Chondrocyte (in vitro differentiated cells): ENCODE data around the gene MEIS2. TPM values are rescaled to one million over a fixed set of nuclear protein-coding genes. Genes with fewer than 3 reads are reported as not detected.

Experiments used
- DNase-seq: peaks from one replicate; pipeline ENCODE4 v3.0.0; 2021; ENCODE audit warnings: mixed read lengths, low spot score
- H3K27ac Mint-ChIP-seq: one replicate; pipeline ENCODE4 v1.8.0; 2021; ENCODE audit warnings: mild to moderate bottlenecking, moderate library complexity, mixed read lengths; ENCODE audit not compliant: unreplicated experiment
- H3K27me3 Mint-ChIP-seq: 2 replicates; pipeline ENCODE4 v1.8.0; 2021; ENCODE audit warnings: low read depth, mixed read lengths
- H3K36me3 Mint-ChIP-seq: 2 replicates; pipeline ENCODE4 v1.8.0; 2021; ENCODE audit warnings: low read depth, mixed read lengths
- H3K4me1 Mint-ChIP-seq: 2 replicates; pipeline ENCODE4 v1.8.0; 2021; ENCODE audit warnings: low read depth, mild to moderate bottlenecking, mixed read lengths
- H3K4me3 Mint-ChIP-seq: one replicate; pipeline ENCODE4 v1.8.0; 2021; ENCODE audit warnings: mild to moderate bottlenecking, moderate library complexity, mixed read lengths; ENCODE audit not compliant: unreplicated experiment
- H3K9me3 Mint-ChIP-seq: 2 replicates; pipeline ENCODE4 v1.8.0; 2021; ENCODE audit warnings: low read depth, mixed read lengths
- CTCF ChIP-seq: fragments of 200-600 bp; sonication (generic); IDR thresholded peaks from 2 replicates; pipeline ENCODE4 v1.5.0; 2021; ENCODE audit warnings: antibody characterized with exemption, mild to moderate bottlenecking, moderate library complexity
- total RNA-seq: library from RNA; stranded (reverse); gene quantifications from 3 replicates; pipeline ENCODE4 v1.2.1, GENCODE V29; 2021

MEIS2 gene
- total RNA-seq, 1 donor from 2014 or later = 28.3 TPM

GRCh38 chr15:36911322-36911944 is 188.9 kb downstream of the MEIS2 start:
- Mint-ChIP-seq H3K9me3 (no peaks in the 10 kb centered on the region), H3K27ac (no peak overlapping the region), H3K27me3 (no peaks in the 10 kb centered on the region), H3K4me3 (no peak overlapping the region), H3K4me1 (no peaks in the 10 kb centered on the region), H3K36me3 (peaks cover 6% of the 10 kb centered on the region)
- TF ChIP-seq CTCF = no peak
- DNase-seq = no peak

- DNase-seq = no peak
- TF ChIP-seq CTCF = no peak
- Mint-ChIP-seq H3K36me3 (peaks cover 2% of the 10 kb centered on the region), H3K4me3 (no peak overlapping the region), H3K27me3 (no peaks in the 10 kb centered on the region), H3K27ac (no peak overlapping the region), H3K9me3 (no peaks in the 10 kb centered on the region), H3K4me1 (no peaks in the 10 kb centered on the region)
Measured at GRCh38 chr15:36908991-36909390, 191.4 kb downstream of the MEIS2 start.

- no peaks in the 10 kb centered on the region for H3K27me3 Mint-ChIP-seq
- no peaks in the 10 kb centered on the region for H3K4me1 Mint-ChIP-seq
- no peak for DNase-seq
- TF ChIP-seq CTCF = no peak
- H3K36me3 Mint-ChIP-seq = no peaks in the 10 kb centered on the region
- no peaks in the 10 kb centered on the region for H3K9me3 Mint-ChIP-seq
- H3K27ac Mint-ChIP-seq = no peak overlapping the region
- no peak overlapping the region for H3K4me3 Mint-ChIP-seq
Measured at GRCh38 chr15:36907295-36907694, 193.1 kb downstream of the MEIS2 start.

- Mint-ChIP-seq H3K4me1 (no peaks in the 10 kb centered on the region), H3K36me3 (no peaks in the 10 kb centered on the region), H3K4me3 (no peak overlapping the region), H3K27ac (no peak overlapping the region), H3K9me3 (no peaks in the 10 kb centered on the region), H3K27me3 (no peaks in the 10 kb centered on the region)
- DNase-seq = no peak
- no peak for TF ChIP-seq CTCF
Measured at GRCh38 chr15:36905908-36906307, 194.4 kb downstream of the MEIS2 start.

- Mint-ChIP-seq H3K9me3 (no peaks in the 10 kb centered on the region), H3K27ac (no peak overlapping the region), H3K4me3 (no peak overlapping the region), H3K36me3 (no peaks in the 10 kb centered on the region), H3K4me1 (peaks cover 6% of the 10 kb centered on the region), H3K27me3 (no peaks in the 10 kb centered on the region)
- TF ChIP-seq CTCF = no peak
- DNase-seq = no peak
Measured at GRCh38 chr15:36904715-36905114, 195.6 kb downstream of the MEIS2 start.
